SKM-1 treated with dmso at 0.1 percent for 144 hours (cell line): ENCODE results near the gene TSEN2.
"Not testable (repeated sequence)": the region's sequence is repeated elsewhere in the genome, so short reads cannot be mapped to it uniquely, and the experiment has no call there.

Experiments used
- DNase-seq: peaks from one replicate; lab custom pipeline; 2025; ENCODE audit not compliant: unreplicated experiment; lab: John Stamatoyannopoulos, UW

The TSEN2 gene

GRCh38 chr3:12471241-12471640 lies 13.0 kb upstream of the TSEN2 start:
- DNase-seq: no peak

GRCh38 chr3:12472000-12472610 lies 12.2 kb upstream of the TSEN2 start:
- DNase-seq: no peak

GRCh38 chr3:12472796-12473195 lies 11.5 kb upstream of the TSEN2 start:
- no peak for DNase-seq

GRCh38 chr3:12473511-12473910 lies 10.8 kb upstream of the TSEN2 start:
- DNase-seq: no peak

GRCh38 chr3:12476238-12476897 lies 7.9 kb upstream of the TSEN2 start:
- DNase-seq: no peak

- no peak for DNase-seq
These were observed 7.0 kb upstream of the TSEN2 start for GRCh38 chr3:12477256-12477655.

GRCh38 chr3:12478326-12478725 lies 6.0 kb upstream of the TSEN2 start:
- no peak for DNase-seq

GRCh38 chr3:12479198-12479597 lies 5.1 kb upstream of the TSEN2 start:
- not testable (repeated sequence) for DNase-seq

GRCh38 chr3:12479919-12480427 lies 4.3 kb upstream of the TSEN2 start:
- peak; percentile 69 for DNase-seq

- DNase-seq: no peak
These were observed 870 bp upstream of the TSEN2 start for GRCh38 chr3:12483410-12483809.

GRCh38 chr3:12483872-12484197 lies 445 bp upstream of the TSEN2 start:
- DNase-seq: no peak

- no peak for DNase-seq
These were observed 675 bp downstream of the TSEN2 start for GRCh38 chr3:12484983-12485327.

GRCh38 chr3:12486001-12486400 lies 1.7 kb downstream of the TSEN2 start:
- DNase-seq: no peak

GRCh38 chr3:12486916-12487315 lies 2.6 kb downstream of the TSEN2 start:
- peak; percentile 78 for DNase-seq

GRCh38 chr3:12487336-12487735 lies 3.1 kb downstream of the TSEN2 start:
- no peak for DNase-seq

- DNase-seq: no peak
These were observed 3.5 kb downstream of the TSEN2 start for GRCh38 chr3:12487786-12488185.

- DNase-seq: no peak
These were observed 5.1 kb downstream of the TSEN2 start for GRCh38 chr3:12489368-12489767.

GRCh38 chr3:12489832-12490231 lies 5.6 kb downstream of the TSEN2 start:
- DNase-seq: no peak

- no peak for DNase-seq
These were observed 6.3 kb downstream of the TSEN2 start for GRCh38 chr3:12490547-12490946.

- DNase-seq: no peak
These were observed 11.6 kb downstream of the TSEN2 start for GRCh38 chr3:12495749-12496452.

GRCh38 chr3:12496453-12496761 lies 12.1 kb downstream of the TSEN2 start:
- no peak for DNase-seq

GRCh38 chr3:12499474-12499873 lies 15.2 kb downstream of the TSEN2 start:
- no peak for DNase-seq
